NCI-H1092 treated with DMSO at 0.1 percent for 48 hours (cell line): Measurements from ENCODE around the gene TSC22D2.

Experiments used
- DNase-seq: peaks from one replicate; lab custom pipeline; 2025; lab: John Stamatoyannopoulos, UW

The TSC22D2 gene

GRCh38 chr3:150412561-150413231 is 4.6 kb downstream of the TSC22D2 start:
- no peak for DNase-seq

GRCh38 chr3:150414258-150414657 is 6.2 kb downstream of the TSC22D2 start:
- no peak for DNase-seq

- DNase-seq: no peak
Measured at GRCh38 chr3:150414959-150415358, 6.9 kb downstream of the TSC22D2 start.

- DNase-seq: no peak
Measured at GRCh38 chr3:150419076-150419868, 11.2 kb downstream of the TSC22D2 start.

- DNase-seq: no peak
Measured at GRCh38 chr3:150419959-150420358, 11.9 kb downstream of the TSC22D2 start.

- DNase-seq: no peak
Measured at GRCh38 chr3:150421256-150421655, 13.2 kb downstream of the TSC22D2 start.

- no peak for DNase-seq
Measured at GRCh38 chr3:150421799-150422548, 13.9 kb downstream of the TSC22D2 start.

- no peak for DNase-seq
Measured at GRCh38 chr3:150422907-150423306, 14.8 kb downstream of the TSC22D2 start.

- no peak for DNase-seq
Measured at GRCh38 chr3:150423761-150424160, 15.7 kb downstream of the TSC22D2 start.

- DNase-seq: no peak
Measured at GRCh38 chr3:150426292-150426691, 18.2 kb downstream of the TSC22D2 start.

- no peak for DNase-seq
Measured at GRCh38 chr3:150428562-150428961, 20.5 kb downstream of the TSC22D2 start.

- no peak for DNase-seq
Measured at GRCh38 chr3:150429767-150430671, 21.9 kb downstream of the TSC22D2 start.

- no peak for DNase-seq
Measured at GRCh38 chr3:150433347-150433746, 25.2 kb downstream of the TSC22D2 start.

GRCh38 chr3:150434234-150434633 is 26.1 kb downstream of the TSC22D2 start:
- no peak for DNase-seq

- no peak for DNase-seq
Measured at GRCh38 chr3:150436161-150436560, 28.1 kb downstream of the TSC22D2 start.

- DNase-seq: no peak
Measured at GRCh38 chr3:150439657-150440056, 31.6 kb downstream of the TSC22D2 start.

GRCh38 chr3:150443331-150443741 is 35.2 kb downstream of the TSC22D2 start:
- DNase-seq: no peak

- DNase-seq: no peak
Measured at GRCh38 chr3:150444371-150444770, 36.3 kb downstream of the TSC22D2 start.

- no peak for DNase-seq
Measured at GRCh38 chr3:150446470-150446977, 38.4 kb downstream of the TSC22D2 start.

- DNase-seq: no peak
Measured at GRCh38 chr3:150447084-150447483, 39.0 kb downstream of the TSC22D2 start.

- no peak for DNase-seq
Measured at GRCh38 chr3:150447631-150448465, 39.8 kb downstream of the TSC22D2 start.
